Heart left ventricle (tissue), 16 donors: ENCODE results near the gene NLRC5. TPM values are rescaled to one million over a fixed set of nuclear protein-coding genes. Genes with fewer than 3 reads are reported as not detected.

ENCODE experiments used
- ATAC-seq, 4 donors: fragments of 200-7000 bp; cut with Tn5 transposase; one replicate each; pipeline ENCODE4 v1.9.1; 2020 to 2022; ENCODE audit warnings: moderate library complexity in 4 of 4, mild to moderate bottlenecking in 3 of 4, moderate number of reproducible peaks in 1 of 4
- DNase-seq, 5 donors: peaks; one replicate each; pipeline ENCODE4 v3.0.0-alpha.2; 2020
- H3K27ac ChIP-seq, 12 donors: fragments of 200-600 bp; sonication (generic) in 4 of 12; one replicate each; pipeline versions ENCODE4 v1.5.0 to v1.8.0; 2016 to 2022; ENCODE audit warnings: mild to moderate bottlenecking in 2 of 12
- H3K27me3 ChIP-seq, 9 donors: fragments of 200-600 bp; sonication (generic) in 2 of 9; one replicate each; pipeline versions ENCODE4 v1.5.1 to v1.8.0; 2016 to 2022; ENCODE audit warnings: mild to moderate bottlenecking in 3 of 9
- H3K36me3 ChIP-seq, 9 donors: fragments of 200-600 bp; sonication (generic) in 2 of 9; one replicate each; pipeline versions ENCODE4 v1.5.0 to v1.8.0; 2018 to 2022; ENCODE audit warnings: mild to moderate bottlenecking in 2 of 9
- H3K4me1 ChIP-seq, 12 donors: fragments of 200-600 bp; sonication (generic) in 4 of 12; one replicate each; pipeline versions ENCODE4 v1.5.0 to v1.8.0; 2016 to 2022; ENCODE audit warnings: mild to moderate bottlenecking in 3 of 12
- H3K4me3 ChIP-seq, 12 donors: fragments of 200-600 bp; sonication (generic) in 4 of 12; one replicate each; pipeline versions ENCODE4 v1.5.0 to v1.8.0; 2017 to 2022; ENCODE audit warnings: mild to moderate bottlenecking in 9 of 12, moderate library complexity in 4 of 12
- H3K9me3 ChIP-seq, 12 donors: fragments of 200-600 bp; sonication (generic) in 4 of 12; one replicate each; pipeline versions ENCODE4 v1.5.0 to v1.8.0; 2016 to 2022; ENCODE audit warnings: mild to moderate bottlenecking in 1 of 12
- CTCF ChIP-seq, 12 donors: fragments of 200-600 bp; sonication (generic) in 4 of 12; IDR thresholded peaks; one replicate each; pipeline versions ENCODE4 v1.5.0 to v1.8.0; 2018 to 2022; ENCODE audit warnings: antibody characterized with exemption in 12 of 12, mild to moderate bottlenecking in 5 of 12
- POLR2A ChIP-seq, 2 donors: fragments of 450-650 bp; IDR thresholded peaks; one replicate each; pipeline ENCODE4 v1.6.1; 2017; ENCODE audit warnings: antibody characterized with exemption in 2 of 2, mild to moderate bottlenecking in 2 of 2, moderate library complexity in 2 of 2
- WGBS, 4 donors: extraction: QIAGEN DNeasy Blood & Tissue Kit in 2 of 4; methylation state at CpG; one replicate each; pipeline versions ENCODE4 v1.1.5 to v1.1.7; 2013 to 2018; 5-methylcytosine and 5-hydroxymethylcytosine counted together
- intact Hi-C, 10 donors: fragments of 100-400 bp; cut with DNase I; formaldehyde crosslinking; loops; one replicate each; pipeline versions ENCODE4 v1.11.1 to v1.14.2; 2022
- polyA plus RNA-seq, 2 donors: library from polyadenylated mRNA; stranded (reverse); fragments of 200-250 nt; gene quantifications; one replicate each; pipeline ENCODE4 v1.2.3, GENCODE V29; 2013
- total RNA-seq, 9 donors: library from RNA; depleted of rRNA in 2 of 9; stranded (reverse); fragments of >200 nt in 2 of 9; fragmentation: NEBNext Ultra II Directional in 3 of 9; extraction: Animal tissue kit (Norgen Biotek cat#: 25700) in 3 of 9; gene quantifications; one replicate each; pipeline versions ENCODE4 v1.1.0 to v1.2.4, GENCODE V29; 2016 to 2023
- donor health status: ischemic (EF 13 %, LVEDD 7.1; RV severe dilation, severe dysfunction).
- donor health status: healthy with polysubstance abuse.
- donor health status: DM: no; HTN: yes; CAD: no.
- donor health status: DM: no; HTN: no; CAD: no.
- donor health status: ischemic (EF 25% LVEDD 6.9; RV normal size, moderate dysfunction).
- donor health status: ischemic (EF 25% LVEDD 5.7; RV mildly dilated, moderate dysfunction).
- donor health status: healthy.
- donor health status: DM: yes; HTN: yes; CAD: no.
- donor health status: ischemic (EF 35%, LVEDD 5.7; RV mildly dilated, moderate dysfunction).
- donor health status: nonischemic (EF 11% LVEDD 7.7; RV severe dilation, severe dysfunction).
- donor health status: DM: yes; HTN: yes; CAD: no.
- donor health status: PGD.
- donor health status: ischemic (EF 29% LVEDD 5.4; RV normal size, mild dysfunction).
- donor health status: nonischemic (EF 23%, LVEDD 6.1; RV moderate dilation, normal function).

NLRC5 gene
- total and polyA plus RNA-seq, 11 donors, result 5.8 to 98.6 (median 9.9) TPM

- WGBS, 4 donors, result 64 to 72% (median 68%) methylated on average over 3 of the region's 3 CpGs
- Histone ChIP-seq H3K27me3 (no peaks in the 10 kb centered on the region), H3K9me3 (no peaks in the 10 kb centered on the region), H3K4me3 (no peak overlapping the region), H3K27ac (no peak overlapping the region), H3K36me3 (no peaks in the 10 kb centered on the region), H3K4me1 (peaks cover 0 to 44% (median 12%) of the 10 kb centered on the region in 12 donors)
- TF ChIP-seq CTCF (IDR thresholded peaks at IDR 0.05) (no peak), POLR2A (IDR thresholded peaks at IDR 0.05) (no peak)
- ATAC-seq, result no peak
- no peak for DNase-seq
- intact Hi-C loops, result loop anchor here in 3 of 10 donors (5.0 kb wide), 2 partner anchors 38 to 53 kb away; no protein-coding TSS in a partner anchor
These were observed 115.3 kb downstream of the NLRC5 start for GRCh38 chr16:57104706-57105105.

DNA sequence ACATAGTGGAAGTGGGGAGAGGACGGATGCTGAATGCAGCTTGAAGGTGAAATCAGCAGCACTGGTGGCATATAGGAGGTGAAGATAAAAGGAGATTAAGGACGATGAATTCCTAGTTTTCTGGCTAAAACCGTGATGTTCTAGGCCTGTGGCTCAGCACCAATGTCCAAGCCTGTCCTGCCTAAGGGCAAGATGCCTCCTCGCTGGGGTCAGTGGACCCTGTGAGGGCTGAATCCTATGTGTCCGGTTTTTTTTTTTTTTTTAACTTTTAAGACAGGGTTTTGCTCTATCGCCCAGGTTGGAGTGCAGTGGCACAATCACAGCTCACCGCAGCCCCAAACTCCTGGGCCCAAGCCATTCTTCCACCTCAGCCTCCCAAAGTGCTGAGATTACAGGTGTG is 115.8 kb downstream of the NLRC5 start:
- TF ChIP-seq POLR2A (IDR thresholded peaks at IDR 0.05) (no peak), CTCF (IDR thresholded peaks at IDR 0.05) (no peak)
- no peaks in the 10 kb centered on the region for H3K9me3 ChIP-seq
- H3K4me1 ChIP-seq, result peaks cover 0 to 39% (median 12%) of the 10 kb centered on the region in 12 donors
- H3K27ac ChIP-seq, result no peak overlapping the region
- no peaks in the 10 kb centered on the region for H3K27me3 ChIP-seq
- ATAC-seq (no peak), DNase-seq (no peak)
- intact Hi-C loops, result loop anchor here in 3 of 10 donors (5.0 kb wide), 2 partner anchors 37 to 52 kb away; no protein-coding TSS in a partner anchor
- no peaks in the 10 kb centered on the region for H3K36me3 ChIP-seq
- H3K4me3 ChIP-seq, result no peak overlapping the region
- WGBS, 4 donors, result 85 to 90% (median 88%) methylated on average over 7 of the region's 7 CpGs

- 81 to 97% (median 84%) methylated on average over 2 of the region's 2 CpGs for WGBS, 4 donors
- DNase-seq (peak; percentile 59 to 75 (median 65)), ATAC-seq (peak in 3 of 4 donors; percentile 63 to 86 (median 65))
- no peaks in the 10 kb centered on the region for H3K9me3 ChIP-seq
- TF ChIP-seq POLR2A (IDR thresholded peaks at IDR 0.05), result no peak
- no peak for TF ChIP-seq CTCF (IDR thresholded peaks at IDR 0.05)
- intact Hi-C loops, result loop anchor here in 3 of 10 donors (5.0 kb wide), 2 partner anchors 36 to 51 kb away; no protein-coding TSS in a partner anchor
- H3K27ac ChIP-seq, result no peak overlapping the region
- peaks cover 0 to 6% (median 0%) of the 10 kb centered on the region in 9 donors for H3K36me3 ChIP-seq
- H3K4me3 ChIP-seq, result no peak overlapping the region
- peaks cover 0 to 34% (median 11%) of the 10 kb centered on the region in 12 donors for H3K4me1 ChIP-seq
- no peaks in the 10 kb centered on the region for H3K27me3 ChIP-seq
These were observed 117.4 kb downstream of the NLRC5 start for GRCh38 chr16:57106767-57107166.

DNA sequence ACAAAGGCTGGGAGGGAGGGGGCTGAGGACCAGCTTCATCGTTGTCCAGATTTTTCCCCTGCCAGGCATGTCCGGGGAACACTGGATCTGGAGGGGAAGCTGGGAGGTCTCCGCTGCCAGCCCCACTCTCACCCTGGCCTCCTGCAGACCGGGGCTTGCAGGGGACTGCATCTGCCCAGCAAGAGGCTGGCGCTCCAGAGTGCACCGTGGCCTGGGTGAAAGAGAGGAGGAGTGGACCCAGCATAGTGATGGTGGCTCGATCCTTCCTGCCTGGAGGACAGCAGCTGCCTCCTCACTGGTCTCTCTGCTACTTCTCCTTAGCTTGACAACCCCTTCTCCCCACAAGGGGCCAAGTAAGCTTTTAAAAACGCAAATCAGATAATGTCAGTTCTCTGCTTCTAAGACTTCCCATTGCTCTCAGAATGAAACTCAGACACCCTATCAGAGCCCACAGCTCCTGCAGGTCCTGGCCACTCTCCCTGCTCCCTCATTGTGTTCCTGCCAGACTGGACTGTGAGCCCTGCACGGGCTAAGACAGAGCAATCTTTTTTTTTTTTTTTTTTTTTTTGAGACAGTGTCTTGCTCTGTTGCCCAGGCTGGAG is 118.1 kb downstream of the NLRC5 start:
- 74 to 77% (median 75%) methylated on average over 8 to 9 of the region's 9 CpGs for WGBS, 4 donors

More for the DNA sequence above, 118.1 kb downstream of the NLRC5 start:
- Histone ChIP-seq H3K4me1 (peaks cover 0 to 41% (median 16%) of the 10 kb centered on the region in 12 donors), H3K9me3 (no peaks in the 10 kb centered on the region), H3K4me3 (no peak overlapping the region), H3K36me3 (peaks cover 0 to 7% (median 0%) of the 10 kb centered on the region in 9 donors), H3K27me3 (no peaks in the 10 kb centered on the region), H3K27ac (no peak overlapping the region)
- TF ChIP-seq CTCF (IDR thresholded peaks at IDR 0.05) (no peak), POLR2A (IDR thresholded peaks at IDR 0.05) (no peak)
- intact Hi-C loops, result loop anchor here in 3 of 10 donors (5.0 kb wide), 2 partner anchors 35 to 50 kb away; no protein-coding TSS in a partner anchor
- peak in 1 of 4 donors; percentile 16 for ATAC-seq
- no peak for DNase-seq
